Measurements from ENCODE around the gene LOXL1.

GRCh38 chr15:73988445-73988969 is 62.2 kb downstream of the LOXL1 start:
- TF ChIP-seq CTCF (IDR thresholded peaks at IDR 0.05; ENCODE audit: insufficient read depth, low read depth, low read length) (no peak), EZH2 (IDR thresholded peaks at IDR 0.05; ENCODE audit: insufficient read depth, low read length) (no peak)

Measured in astrocyte (in vitro differentiated cells and primary cell).